Caco-2 (cell line): ENCODE measurements around the gene C21orf58. TPM values are rescaled to one million over a fixed set of nuclear protein-coding genes. Genes with fewer than 3 reads are reported as not detected.

Source experiments
- BruUV-seq: library from RNA; stranded (reverse); fragments of 400-500 nt; replicated peaks from 2 replicates; lab custom pipeline; 2021; lab: Mats Ljungman, UMichigan
- CTCF ChIA-PET: fragments of 300-600 bp; sonication (Branson Sonifier 250); formaldehyde crosslinking; loops from one replicate; lab custom pipeline; 2022; ENCODE audit warnings: antibody characterized with exemption; lab: Charles Lee
- POLR2A ChIA-PET: fragments of 300-600 bp; sonication (Branson Sonifier 250); formaldehyde crosslinking; loops from one replicate; lab custom pipeline; 2022; ENCODE audit warnings: antibody characterized with exemption; lab: Charles Lee
- DNase-seq, 2 experiments: peaks; one replicate each; pipeline versions ENCODE4 v3.0.0 to v3.0.0-alpha.2; 2020 to 2022
- H3K27me3 ChIP-seq: replicated peaks from 2 replicates; pipeline ENCODE4 v1.6.0; 2011; ENCODE audit warnings: low read length; ENCODE audit not compliant: control insufficient read depth, insufficient read depth
- H3K36me3 ChIP-seq: 2 replicates; pipeline ENCODE4 v1.5.1; 2011; ENCODE audit warnings: low read length; ENCODE audit not compliant: control insufficient read depth, insufficient read depth
- H3K4me1 ChIP-seq: fragments of 250-450 bp; sonication (Bioruptor Pico); 2 replicates; pipeline ENCODE4 v1.5.1; 2020; ENCODE audit warnings: mild to moderate bottlenecking
- H3K4me3 ChIP-seq: 2 replicates; pipeline ENCODE4 v1.5.1; 2011; ENCODE audit warnings: low read depth, mild to moderate bottlenecking, control low read depth, low read length
- H3K9me3 ChIP-seq: fragments of 250-450 bp; sonication (Bioruptor Pico); 2 replicates; pipeline ENCODE4 v1.5.1; 2020; ENCODE audit warnings: mild to moderate bottlenecking, moderate library complexity
- H3K27ac Mint-ChIP-seq: one replicate; pipeline ENCODE4 v1.8.0; 2022; ENCODE audit warnings: mixed read lengths; ENCODE audit not compliant: unreplicated experiment
- H3K27me3 Mint-ChIP-seq: one replicate; pipeline ENCODE4 v1.8.0; 2022; ENCODE audit warnings: mixed read lengths; ENCODE audit not compliant: insufficient read depth, unreplicated experiment
- H3K36me3 Mint-ChIP-seq: one replicate; pipeline ENCODE4 v1.8.0; 2022; ENCODE audit warnings: mild to moderate bottlenecking, mixed read lengths; ENCODE audit not compliant: insufficient read depth, unreplicated experiment
- H3K4me1 Mint-ChIP-seq: one replicate; pipeline ENCODE4 v1.8.0; 2022; ENCODE audit warnings: low read depth, mixed read lengths; ENCODE audit not compliant: unreplicated experiment
- H3K4me3 Mint-ChIP-seq: one replicate; pipeline ENCODE4 v1.8.0; 2022; ENCODE audit warnings: mild to moderate bottlenecking, moderate library complexity, mixed read lengths; ENCODE audit not compliant: unreplicated experiment
- H3K9me3 Mint-ChIP-seq: one replicate; pipeline ENCODE4 v1.8.0; 2022; ENCODE audit warnings: mixed read lengths; ENCODE audit not compliant: unreplicated experiment
- CTCF ChIP-seq, 2 experiments: fragments of 200-600 bp in 1 of 2; IDR thresholded peaks; 1 replicate in 1 of 2; 2 replicates in 1 of 2; pipeline versions ENCODE4 v1.5.1 to v1.8.0; 2011 to 2022; ENCODE audit warnings: antibody characterized with exemption in 1 of 2, control low read depth in 1 of 2, inconsistent platforms in 1 of 2, low read depth in 1 of 2, low read length in 1 of 2, mild to moderate bottlenecking in 1 of 2, moderate library complexity in 1 of 2; ENCODE audit not compliant: insufficient read depth in 1 of 2, severe bottlenecking in 1 of 2, unreplicated experiment in 1 of 2
- intact Hi-C: fragments of 100-400 bp; cut with micrococcal nuclease; formaldehyde crosslinking; loops from one replicate; pipeline ENCODE4 v1.10.0; 2022; ENCODE audit not compliant: unreplicated experiment
- total RNA-seq: library from RNA; stranded (reverse); gene quantifications from 2 replicates; pipeline ENCODE4 v1.2.3, GENCODE V29; 2022

C21orf58 gene
- total RNA-seq, 1 experiment from 2014 or later = 17.7 TPM

GRCh38 chr21:46356494-46357334 lies 33.0 kb upstream of the C21orf58 start:
- H3K27me3 Mint-ChIP-seq = no peaks in the 10 kb centered on the region
- peaks cover 68% of the 10 kb centered on the region for H3K36me3 Mint-ChIP-seq
- ChIA-PET CTCF (no interaction called here), POLR2A (no interaction called here)
- Histone ChIP-seq H3K36me3 (no peaks in the 10 kb centered on the region; the same call in 1 of the 2 replicates), H3K4me1 (no peaks in the 10 kb centered on the region), H3K9me3 (no peaks in the 10 kb centered on the region), H3K4me3 (no peak overlapping the region), H3K27me3 (no peaks in the 10 kb centered on the region)
- no peak for TF ChIP-seq CTCF (IDR thresholded peaks at IDR 0.05; ENCODE audit: insufficient read depth in 1 of 2, low read depth in 1 of 2, low read length in 1 of 2, severe bottlenecking in 1 of 2, unreplicated experiment in 1 of 2)
- H3K4me1 Mint-ChIP-seq = no peaks in the 10 kb centered on the region
- H3K4me3 Mint-ChIP-seq = no peak overlapping the region
- no peak for DNase-seq
- no TSS peak for BruUV-seq
- H3K27ac Mint-ChIP-seq = no peak overlapping the region
- intact Hi-C loops = no loop called here
- no peaks in the 10 kb centered on the region for H3K9me3 Mint-ChIP-seq

- ChIA-PET CTCF (no interaction called here), POLR2A (no interaction called here)
- no peak overlapping the region for H3K27ac Mint-ChIP-seq
- Histone ChIP-seq H3K27me3 (no peaks in the 10 kb centered on the region), H3K9me3 (no peaks in the 10 kb centered on the region), H3K36me3 (no peaks in the 10 kb centered on the region; the same call in 1 of the 2 replicates), H3K4me1 (no peaks in the 10 kb centered on the region), H3K4me3 (no peak overlapping the region)
- intact Hi-C loops = no loop called here
- H3K4me1 Mint-ChIP-seq = no peaks in the 10 kb centered on the region
- no peak for DNase-seq
- no TSS peak for BruUV-seq
- no peak for TF ChIP-seq CTCF (IDR thresholded peaks at IDR 0.05; ENCODE audit: insufficient read depth in 1 of 2, low read depth in 1 of 2, low read length in 1 of 2, severe bottlenecking in 1 of 2, unreplicated experiment in 1 of 2)
- H3K9me3 Mint-ChIP-seq = no peaks in the 10 kb centered on the region
- no peak overlapping the region for H3K4me3 Mint-ChIP-seq
- peaks cover 71% of the 10 kb centered on the region for H3K36me3 Mint-ChIP-seq
- H3K27me3 Mint-ChIP-seq = no peaks in the 10 kb centered on the region
Measured at GRCh38 chr21:46356005-46356338, 32.3 kb upstream of the C21orf58 start.

GRCh38 chr21:46355161-46356004 lies 31.7 kb upstream of the C21orf58 start:
- H3K36me3 Mint-ChIP-seq = peaks cover 71% of the 10 kb centered on the region

More at GRCh38 chr21:46355161-46356004, 31.7 kb upstream of the C21orf58 start:
- Histone ChIP-seq H3K27me3 (no peaks in the 10 kb centered on the region), H3K4me3 (no peak overlapping the region), H3K9me3 (no peaks in the 10 kb centered on the region), H3K36me3 (no peaks in the 10 kb centered on the region; the same call in 1 of the 2 replicates), H3K4me1 (no peaks in the 10 kb centered on the region)
- Mint-ChIP-seq H3K27ac (no peak overlapping the region), H3K9me3 (no peaks in the 10 kb centered on the region), H3K4me1 (no peaks in the 10 kb centered on the region), H3K27me3 (no peaks in the 10 kb centered on the region), H3K4me3 (no peak overlapping the region)
- DNase-seq = no peak
- POLR2A ChIA-PET = no interaction called here
- intact Hi-C loops = no loop called here
- no TSS peak for BruUV-seq
- CTCF ChIA-PET = no interaction called here
- TF ChIP-seq CTCF (IDR thresholded peaks at IDR 0.05; ENCODE audit: insufficient read depth in 1 of 2, low read depth in 1 of 2, low read length in 1 of 2, severe bottlenecking in 1 of 2, unreplicated experiment in 1 of 2) = no peak
